ENCODE results near the gene PARD3. TPM values are rescaled to one million over a fixed set of nuclear protein-coding genes. Genes with fewer than 3 reads are reported as not detected.

The PARD3 gene
- total RNA-seq, 3 donors from 2014 or later (not counting 1 experiment from before 2014, with no cell fraction given) = 0.14 to 0.49 (median 0.38) TPM

DNA sequence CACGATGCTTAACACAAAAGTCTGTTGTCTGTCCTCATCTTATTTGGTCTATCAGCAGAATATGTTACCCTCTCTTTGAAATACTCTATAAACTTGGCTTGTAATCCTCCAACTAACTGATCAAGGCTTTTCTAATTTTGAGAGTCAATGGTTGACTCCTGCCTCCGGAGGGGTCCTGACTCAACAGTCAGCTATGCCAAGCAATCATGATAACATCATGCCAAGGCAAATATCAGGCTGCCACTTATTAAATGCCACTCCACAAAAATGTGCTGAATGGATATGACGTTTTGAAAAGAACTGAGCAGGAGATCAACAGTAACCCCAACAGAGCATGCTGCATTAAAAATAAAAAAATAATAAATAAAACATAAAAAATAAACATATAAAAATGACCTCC lies 116.1 kb downstream of the PARD3 start:
- H3K27me3 Mint-ChIP-seq (ENCODE audit: low read depth in 2 of 2) = peaks cover 0 to 8% of the 10 kb centered on the region in 2 donors
- H3K4me3 ChIP-seq (ENCODE audit: low read length) = no peak overlapping the region
- intact Hi-C loops (cut with micrococcal nuclease) = no loop called here
- no peaks in the 10 kb centered on the region for H3K27me3 ChIP-seq (ENCODE audit: control insufficient read depth, insufficient read depth, low read length)
- H3K9me3 Mint-ChIP-seq = no peaks in the 10 kb centered on the region
- no peak for ATAC-seq
- H3K36me3 ChIP-seq (ENCODE audit: control insufficient read depth, insufficient read depth, low read length) = no peaks in the 10 kb centered on the region
- no peaks in the 10 kb centered on the region for H3K9me3 ChIP-seq (ENCODE audit: control insufficient read depth, insufficient read depth, low read length)
- no peak overlapping the region for H3K27ac Mint-ChIP-seq
- no peaks in the 10 kb centered on the region for H3K36me3 Mint-ChIP-seq
- no peak overlapping the region for H3K4me3 Mint-ChIP-seq
- no peak overlapping the region for H3K27ac ChIP-seq (ENCODE audit: low read length)
- TF ChIP-seq, protein P1, sequence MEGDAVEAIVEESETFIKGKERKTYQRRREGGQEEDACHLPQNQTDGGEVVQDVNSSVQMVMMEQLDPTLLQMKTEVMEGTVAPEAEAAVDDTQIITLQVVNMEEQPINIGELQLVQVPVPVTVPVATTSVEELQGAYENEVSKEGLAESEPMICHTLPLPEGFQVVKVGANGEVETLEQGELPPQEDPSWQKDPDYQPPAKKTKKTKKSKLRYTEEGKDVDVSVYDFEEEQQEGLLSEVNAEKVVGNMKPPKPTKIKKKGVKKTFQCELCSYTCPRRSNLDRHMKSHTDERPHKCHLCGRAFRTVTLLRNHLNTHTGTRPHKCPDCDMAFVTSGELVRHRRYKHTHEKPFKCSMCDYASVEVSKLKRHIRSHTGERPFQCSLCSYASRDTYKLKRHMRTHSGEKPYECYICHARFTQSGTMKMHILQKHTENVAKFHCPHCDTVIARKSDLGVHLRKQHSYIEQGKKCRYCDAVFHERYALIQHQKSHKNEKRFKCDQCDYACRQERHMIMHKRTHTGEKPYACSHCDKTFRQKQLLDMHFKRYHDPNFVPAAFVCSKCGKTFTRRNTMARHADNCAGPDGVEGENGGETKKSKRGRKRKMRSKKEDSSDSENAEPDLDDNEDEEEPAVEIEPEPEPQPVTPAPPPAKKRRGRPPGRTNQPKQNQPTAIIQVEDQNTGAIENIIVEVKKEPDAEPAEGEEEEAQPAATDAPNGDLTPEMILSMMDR (IDR thresholded peaks at IDR 0.05) = no peak
- H3K4me1 ChIP-seq (ENCODE audit: control insufficient read depth, insufficient read depth, low read length) = no peaks in the 10 kb centered on the region
- 86% methylated on average over 3 of the region's 3 CpGs for WGBS (ENCODE audit: insufficient coverage)
- H3K4me1 Mint-ChIP-seq = no peaks in the 10 kb centered on the region
- DNase-seq = no peak

DNA sequence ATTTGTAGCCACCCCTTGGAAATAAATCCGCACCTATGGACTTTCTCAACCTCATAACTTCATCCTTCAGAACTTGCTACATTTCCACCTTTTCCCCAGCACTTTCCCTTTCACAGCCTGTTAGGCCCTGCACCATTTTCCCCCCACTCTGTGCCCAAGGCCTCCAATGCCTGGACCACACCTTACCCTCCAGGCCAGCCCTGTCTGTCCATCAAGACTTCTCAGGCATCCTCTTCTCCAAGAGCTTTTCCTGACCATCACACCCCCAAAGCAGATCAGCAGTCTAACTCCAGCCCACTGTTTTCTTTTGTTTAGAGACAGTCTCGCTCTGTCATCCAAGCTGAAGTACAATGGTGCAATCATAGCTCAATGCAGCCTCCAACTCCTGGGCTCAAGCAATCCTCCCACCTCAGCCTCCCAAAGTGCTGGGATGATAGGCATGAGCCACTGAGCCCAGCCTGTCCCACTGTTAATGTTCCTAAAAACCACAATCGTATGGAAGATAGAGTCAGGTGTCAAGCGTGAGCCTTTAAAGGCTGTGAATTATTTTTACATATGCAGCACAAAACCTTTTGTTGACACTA lies 116.8 kb downstream of the PARD3 start:
- no peaks in the 10 kb centered on the region for H3K36me3 Mint-ChIP-seq
- 95% methylated on average over 4 of the region's 4 CpGs for WGBS (ENCODE audit: insufficient coverage)
- TF ChIP-seq, protein P1 (IDR thresholded peaks at IDR 0.05) = no peak

GRCh38 chr10:34697351-34698247 lies 117.5 kb downstream of the PARD3 start:
- intact Hi-C loops (cut with micrococcal nuclease) = no loop called here
- TF ChIP-seq, protein P1 (IDR thresholded peaks at IDR 0.05) = no peak
- Histone ChIP-seq H3K4me3 (ENCODE audit: low read length) (no peak overlapping the region), H3K27ac (ENCODE audit: low read length) (no peak overlapping the region), H3K9me3 (ENCODE audit: control insufficient read depth, insufficient read depth, low read length) (no peaks in the 10 kb centered on the region), H3K27me3 (ENCODE audit: control insufficient read depth, insufficient read depth, low read length) (no peaks in the 10 kb centered on the region), H3K36me3 (ENCODE audit: control insufficient read depth, insufficient read depth, low read length) (no peaks in the 10 kb centered on the region), H3K4me1 (ENCODE audit: control insufficient read depth, insufficient read depth, low read length) (no peaks in the 10 kb centered on the region)
- WGBS (ENCODE audit: insufficient coverage) = 80% methylated on average over 5 of the region's 5 CpGs
- Mint-ChIP-seq H3K36me3 (no peaks in the 10 kb centered on the region), H3K27ac (no peak overlapping the region), H3K9me3 (no peaks in the 10 kb centered on the region), H3K4me3 (no peak overlapping the region), H3K4me1 (no peaks in the 10 kb centered on the region), H3K27me3 (ENCODE audit: low read depth in 2 of 2) (peaks cover 0 to 8% of the 10 kb centered on the region in 2 donors)
- no peak for ATAC-seq
- DNase-seq = no peak

More for the DNA sequence above, 116.8 kb downstream of the PARD3 start:
- Mint-ChIP-seq H3K27ac (no peak overlapping the region), H3K4me3 (no peak overlapping the region), H3K9me3 (no peaks in the 10 kb centered on the region), H3K4me1 (no peaks in the 10 kb centered on the region), H3K27me3 (ENCODE audit: low read depth in 2 of 2) (peaks cover 0 to 8% of the 10 kb centered on the region in 2 donors)
- H3K27ac ChIP-seq (ENCODE audit: low read length) = no peak overlapping the region
- ATAC-seq (no peak), DNase-seq (no peak)
- no peaks in the 10 kb centered on the region for H3K4me1 ChIP-seq (ENCODE audit: control insufficient read depth, insufficient read depth, low read length)
- H3K36me3 ChIP-seq (ENCODE audit: control insufficient read depth, insufficient read depth, low read length) = no peaks in the 10 kb centered on the region
- intact Hi-C loops (cut with micrococcal nuclease) = no loop called here
- H3K4me3 ChIP-seq (ENCODE audit: low read length) = no peak overlapping the region
- H3K9me3 ChIP-seq (ENCODE audit: control insufficient read depth, insufficient read depth, low read length) = no peaks in the 10 kb centered on the region
- no peaks in the 10 kb centered on the region for H3K27me3 ChIP-seq (ENCODE audit: control insufficient read depth, insufficient read depth, low read length)
